SK-N-SH treated with all-trans-retinoic acid at 6 μM for 48 hours (cell line): ENCODE measurements around the gene LTBP4.

Experiments used
- ARNTL ChIP-seq: fragments of 450-650 bp; formaldehyde crosslinking; IDR thresholded peaks from 2 replicates; pipeline ENCODE4 v1.5.0; 2020; ENCODE audit warnings: low read depth, mild to moderate bottlenecking, moderate library complexity, borderline replicate concordance
- OSR1 ChIP-seq: fragments of 250-450 bp; sonication (Bioruptor Pico); IDR thresholded peaks from 2 replicates; pipeline ENCODE4 v1.8.0; 2022; ENCODE audit warnings: moderate library complexity, mild to moderate bottlenecking, inconsistent platforms
- PPARA ChIP-seq: fragments of 250-450 bp; sonication (Bioruptor Pico); IDR thresholded peaks from 2 replicates; pipeline ENCODE4 v1.5.0; 2020; ENCODE audit warnings: mild to moderate bottlenecking, borderline replicate concordance
- RARB ChIP-seq: fragments of 250-450 bp; sonication (Bioruptor Pico); IDR thresholded peaks from 2 replicates; pipeline ENCODE4 v1.8.0; 2021; ENCODE audit warnings: mild to moderate bottlenecking, moderate library complexity
- SNAI2 ChIP-seq: fragments of 250-450 bp; sonication (Bioruptor Pico); IDR thresholded peaks from 2 replicates; pipeline ENCODE4 v1.5.0; 2020; ENCODE audit warnings: mild to moderate bottlenecking, moderate library complexity
- ZFP30 ChIP-seq: fragments of 450-650 bp; formaldehyde crosslinking; IDR thresholded peaks from 2 replicates; pipeline ENCODE4 v1.5.0; 2022; ENCODE audit warnings: mild to moderate bottlenecking, moderate library complexity
- ZNF565 ChIP-seq: fragments of 450-650 bp; formaldehyde crosslinking; conservative IDR thresholded peaks from 2 replicates; pipeline ENCODE4 v1.5.0; 2020; ENCODE audit warnings: low read depth, mild to moderate bottlenecking, moderate library complexity
- ZNF8 ChIP-seq: fragments of 450-650 bp; formaldehyde crosslinking; IDR thresholded peaks from 2 replicates; pipeline ENCODE4 v1.5.0; 2020; ENCODE audit warnings: mild to moderate bottlenecking, moderate library complexity
- TF ChIP-seq, protein P1 (sequence below): fragments of 250-450 bp; sonication (Bioruptor Pico); IDR thresholded peaks from 2 replicates; pipeline ENCODE4 v1.8.0; 2020; ENCODE audit warnings: mild to moderate bottlenecking, moderate library complexity, borderline replicate concordance
- TF ChIP-seq, protein P2 (sequence below): fragments of 250-450 bp; sonication (Bioruptor Pico); IDR thresholded peaks from 2 replicates; pipeline ENCODE4 v1.5.1; 2020; ENCODE audit warnings: low read depth, mild to moderate bottlenecking, moderate library complexity
- TF ChIP-seq, protein P3 (sequence below): fragments of 250-450 bp; sonication (Bioruptor Pico); IDR thresholded peaks from 2 replicates; pipeline ENCODE4 v1.5.0; 2020; ENCODE audit warnings: mild to moderate bottlenecking, moderate library complexity

DNA sequence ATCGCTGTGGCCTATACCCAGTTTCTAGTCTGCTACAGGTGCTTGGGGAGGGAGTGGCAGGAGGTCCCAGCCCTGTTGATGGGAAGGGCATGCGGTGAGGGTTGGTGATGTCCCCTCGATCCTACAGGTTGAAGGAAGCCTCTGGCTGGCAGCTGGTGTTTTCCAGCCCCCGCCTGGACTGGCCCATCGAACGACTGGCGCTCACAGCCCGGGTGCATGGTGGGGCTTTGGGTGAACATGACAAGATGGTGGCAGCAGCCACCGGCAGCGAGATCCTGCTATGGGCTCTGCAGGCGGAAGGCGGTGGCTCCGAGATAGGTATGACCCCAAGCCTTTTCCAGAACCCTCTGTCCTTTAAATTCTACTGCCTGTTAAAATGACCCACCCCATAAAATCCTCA, 20.6 kb upstream of the LTBP4 start:
- no peak for TF ChIP-seq ARNTL (CRISPR knock-in tag)
- TF ChIP-seq, protein P1, sequence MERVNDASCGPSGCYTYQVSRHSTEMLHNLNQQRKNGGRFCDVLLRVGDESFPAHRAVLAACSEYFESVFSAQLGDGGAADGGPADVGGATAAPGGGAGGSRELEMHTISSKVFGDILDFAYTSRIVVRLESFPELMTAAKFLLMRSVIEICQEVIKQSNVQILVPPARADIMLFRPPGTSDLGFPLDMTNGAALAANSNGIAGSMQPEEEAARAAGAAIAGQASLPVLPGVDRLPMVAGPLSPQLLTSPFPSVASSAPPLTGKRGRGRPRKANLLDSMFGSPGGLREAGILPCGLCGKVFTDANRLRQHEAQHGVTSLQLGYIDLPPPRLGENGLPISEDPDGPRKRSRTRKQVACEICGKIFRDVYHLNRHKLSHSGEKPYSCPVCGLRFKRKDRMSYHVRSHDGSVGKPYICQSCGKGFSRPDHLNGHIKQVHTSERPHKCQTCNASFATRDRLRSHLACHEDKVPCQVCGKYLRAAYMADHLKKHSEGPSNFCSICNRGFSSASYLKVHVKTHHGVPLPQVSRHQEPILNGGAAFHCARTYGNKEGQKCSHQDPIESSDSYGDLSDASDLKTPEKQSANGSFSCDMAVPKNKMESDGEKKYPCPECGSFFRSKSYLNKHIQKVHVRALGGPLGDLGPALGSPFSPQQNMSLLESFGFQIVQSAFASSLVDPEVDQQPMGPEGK (CRISPR knock-in tag), result no peak
- no peak for TF ChIP-seq ZNF8
- no peak for TF ChIP-seq ZFP30 (CRISPR knock-in tag)
- TF ChIP-seq ZNF565 (CRISPR knock-in tag), result no peak
- TF ChIP-seq, protein P2, sequence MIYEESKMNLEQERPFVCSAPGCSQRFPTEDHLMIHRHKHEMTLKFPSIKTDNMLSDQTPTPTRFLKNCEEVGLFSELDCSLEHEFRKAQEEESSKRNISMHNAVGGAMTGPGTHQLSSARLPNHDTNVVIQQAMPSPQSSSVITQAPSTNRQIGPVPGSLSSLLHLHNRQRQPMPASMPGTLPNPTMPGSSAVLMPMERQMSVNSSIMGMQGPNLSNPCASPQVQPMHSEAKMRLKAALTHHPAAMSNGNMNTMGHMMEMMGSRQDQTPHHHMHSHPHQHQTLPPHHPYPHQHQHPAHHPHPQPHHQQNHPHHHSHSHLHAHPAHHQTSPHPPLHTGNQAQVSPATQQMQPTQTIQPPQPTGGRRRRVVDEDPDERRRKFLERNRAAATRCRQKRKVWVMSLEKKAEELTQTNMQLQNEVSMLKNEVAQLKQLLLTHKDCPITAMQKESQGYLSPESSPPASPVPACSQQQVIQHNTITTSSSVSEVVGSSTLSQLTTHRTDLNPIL (CRISPR knock-in tag), result no peak
- no peak for TF ChIP-seq PPARA (CRISPR knock-in tag)
- no peak for TF ChIP-seq SNAI2 (CRISPR knock-in tag)
- TF ChIP-seq OSR1, result no peak
- no peak for TF ChIP-seq RARB (CRISPR knock-in tag)
- TF ChIP-seq, protein P3, sequence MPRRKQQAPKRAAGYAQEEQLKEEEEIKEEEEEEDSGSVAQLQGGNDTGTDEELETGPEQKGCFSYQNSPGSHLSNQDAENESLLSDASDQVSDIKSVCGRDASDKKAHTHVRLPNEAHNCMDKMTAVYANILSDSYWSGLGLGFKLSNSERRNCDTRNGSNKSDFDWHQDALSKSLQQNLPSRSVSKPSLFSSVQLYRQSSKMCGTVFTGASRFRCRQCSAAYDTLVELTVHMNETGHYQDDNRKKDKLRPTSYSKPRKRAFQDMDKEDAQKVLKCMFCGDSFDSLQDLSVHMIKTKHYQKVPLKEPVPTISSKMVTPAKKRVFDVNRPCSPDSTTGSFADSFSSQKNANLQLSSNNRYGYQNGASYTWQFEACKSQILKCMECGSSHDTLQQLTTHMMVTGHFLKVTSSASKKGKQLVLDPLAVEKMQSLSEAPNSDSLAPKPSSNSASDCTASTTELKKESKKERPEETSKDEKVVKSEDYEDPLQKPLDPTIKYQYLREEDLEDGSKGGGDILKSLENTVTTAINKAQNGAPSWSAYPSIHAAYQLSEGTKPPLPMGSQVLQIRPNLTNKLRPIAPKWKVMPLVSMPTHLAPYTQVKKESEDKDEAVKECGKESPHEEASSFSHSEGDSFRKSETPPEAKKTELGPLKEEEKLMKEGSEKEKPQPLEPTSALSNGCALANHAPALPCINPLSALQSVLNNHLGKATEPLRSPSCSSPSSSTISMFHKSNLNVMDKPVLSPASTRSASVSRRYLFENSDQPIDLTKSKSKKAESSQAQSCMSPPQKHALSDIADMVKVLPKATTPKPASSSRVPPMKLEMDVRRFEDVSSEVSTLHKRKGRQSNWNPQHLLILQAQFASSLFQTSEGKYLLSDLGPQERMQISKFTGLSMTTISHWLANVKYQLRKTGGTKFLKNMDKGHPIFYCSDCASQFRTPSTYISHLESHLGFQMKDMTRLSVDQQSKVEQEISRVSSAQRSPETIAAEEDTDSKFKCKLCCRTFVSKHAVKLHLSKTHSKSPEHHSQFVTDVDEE (CRISPR knock-in tag), result no peak
